NCI-H1694 (cell line): ENCODE data around the gene TCF4.

Experiments
- DNase-seq: peaks from one replicate; lab custom pipeline; 2025; lab: John Stamatoyannopoulos, UW

TCF4 gene

GRCh38 chr18:55385770-55386169, 202.2 kb downstream of the TCF4 start:
- no peak for DNase-seq

GRCh38 chr18:55384551-55385275, 203.3 kb downstream of the TCF4 start:
- no peak for DNase-seq

- DNase-seq, result no peak
Measured at GRCh38 chr18:55384115-55384514, 203.9 kb downstream of the TCF4 start.

- no peak for DNase-seq
Measured at GRCh38 chr18:55382277-55382805, 205.7 kb downstream of the TCF4 start.

GRCh38 chr18:55381277-55381676, 206.7 kb downstream of the TCF4 start:
- DNase-seq, result no peak

- DNase-seq, result no peak
Measured at GRCh38 chr18:55380589-55380988, 207.4 kb downstream of the TCF4 start.

GRCh38 chr18:55376387-55376786, 211.6 kb downstream of the TCF4 start:
- DNase-seq, result no peak

GRCh38 chr18:55375930-55376329, 212.1 kb downstream of the TCF4 start:
- no peak for DNase-seq

GRCh38 chr18:55374741-55375140, 213.3 kb downstream of the TCF4 start:
- no peak for DNase-seq

GRCh38 chr18:55372209-55372608, 215.8 kb downstream of the TCF4 start:
- DNase-seq, result no peak

- no peak for DNase-seq
Measured at GRCh38 chr18:55370936-55371335, 217.1 kb downstream of the TCF4 start.

GRCh38 chr18:55369346-55369745, 218.6 kb downstream of the TCF4 start:
- DNase-seq, result no peak

- DNase-seq, result no peak
Measured at GRCh38 chr18:55365342-55365741, 222.7 kb downstream of the TCF4 start.

- DNase-seq, result no peak
Measured at GRCh38 chr18:55362303-55362702, 225.7 kb downstream of the TCF4 start.

GRCh38 chr18:55361492-55362250, 226.3 kb downstream of the TCF4 start:
- DNase-seq, result no peak

- DNase-seq, result no peak
Measured at GRCh38 chr18:55360061-55360460, 227.9 kb downstream of the TCF4 start.

- DNase-seq, result no peak
Measured at GRCh38 chr18:55356815-55357214, 231.2 kb downstream of the TCF4 start.

- no peak for DNase-seq
Measured at GRCh38 chr18:55355223-55355622, 232.8 kb downstream of the TCF4 start.

GRCh38 chr18:55354795-55355194, 233.2 kb downstream of the TCF4 start:
- no peak for DNase-seq

GRCh38 chr18:55353806-55354205, 234.2 kb downstream of the TCF4 start:
- DNase-seq, result no peak

- DNase-seq, result no peak
Measured at GRCh38 chr18:55353391-55353790, 234.6 kb downstream of the TCF4 start.

GRCh38 chr18:55351980-55352714, 235.8 kb downstream of the TCF4 start:
- no peak for DNase-seq

GRCh38 chr18:55351241-55351691, 236.7 kb downstream of the TCF4 start:
- no peak for DNase-seq
